Calu3 (cell line): ENCODE measurements around the gene FAM53A. TPM values are rescaled to one million over a fixed set of nuclear protein-coding genes. Genes with fewer than 3 reads are reported as not detected.

Experiments
- BruUV-seq: library from RNA; stranded (reverse); fragments of 400-500 nt; replicated peaks from 2 replicates; lab custom pipeline; 2021; lab: Mats Ljungman, UMichigan
- CTCF ChIA-PET: fragments of 300-600 bp; sonication (Branson Sonifier 250); formaldehyde crosslinking; loops from one replicate; lab custom pipeline; 2022; ENCODE audit warnings: antibody characterized with exemption; lab: Charles Lee
- DNase-seq: peaks from one replicate; pipeline ENCODE4 v3.0.0; 2022
- H3K27ac Mint-ChIP-seq: one replicate; pipeline ENCODE4 v1.8.0; 2022; ENCODE audit warnings: mixed read lengths; ENCODE audit not compliant: unreplicated experiment
- H3K27me3 Mint-ChIP-seq: one replicate; pipeline ENCODE4 v1.8.0; 2022; ENCODE audit warnings: mixed read lengths; ENCODE audit not compliant: unreplicated experiment
- H3K36me3 Mint-ChIP-seq: one replicate; pipeline ENCODE4 v1.8.0; 2022; ENCODE audit warnings: mild to moderate bottlenecking, moderate library complexity, mixed read lengths; ENCODE audit not compliant: insufficient read depth, unreplicated experiment
- H3K4me1 Mint-ChIP-seq: one replicate; pipeline ENCODE4 v1.8.0; 2022; ENCODE audit warnings: mild to moderate bottlenecking, low read depth, mixed read lengths; ENCODE audit not compliant: unreplicated experiment
- H3K4me3 Mint-ChIP-seq: one replicate; pipeline ENCODE4 v1.8.0; 2022; ENCODE audit warnings: mild to moderate bottlenecking, low read depth, moderate library complexity, mixed read lengths; ENCODE audit not compliant: unreplicated experiment
- H3K9me3 Mint-ChIP-seq: one replicate; pipeline ENCODE4 v1.8.0; 2022; ENCODE audit warnings: low read depth, mixed read lengths; ENCODE audit not compliant: unreplicated experiment
- intact Hi-C: fragments of 100-400 bp; cut with micrococcal nuclease; formaldehyde crosslinking; loops from one replicate; pipeline ENCODE4 v1.10.0; 2022; ENCODE audit not compliant: unreplicated experiment
- total RNA-seq: library from RNA; stranded (reverse); gene quantifications from 2 replicates; pipeline ENCODE4 v1.2.3, GENCODE V29; 2022
- TF ChIP-seq, protein P1 (sequence below): fragments of 200-600 bp; IDR thresholded peaks from one replicate; pipeline ENCODE4 v1.8.0; 2022; ENCODE audit warnings: antibody characterized with exemption; ENCODE audit not compliant: unreplicated experiment

Gene FAM53A
- total RNA-seq, 1 experiment from 2014 or later, result 7.3 TPM

- intact Hi-C loops, result no loop called here
- no peaks in the 10 kb centered on the region for H3K27me3 Mint-ChIP-seq
- no peak overlapping the region for H3K27ac Mint-ChIP-seq
- TF ChIP-seq, protein P1, sequence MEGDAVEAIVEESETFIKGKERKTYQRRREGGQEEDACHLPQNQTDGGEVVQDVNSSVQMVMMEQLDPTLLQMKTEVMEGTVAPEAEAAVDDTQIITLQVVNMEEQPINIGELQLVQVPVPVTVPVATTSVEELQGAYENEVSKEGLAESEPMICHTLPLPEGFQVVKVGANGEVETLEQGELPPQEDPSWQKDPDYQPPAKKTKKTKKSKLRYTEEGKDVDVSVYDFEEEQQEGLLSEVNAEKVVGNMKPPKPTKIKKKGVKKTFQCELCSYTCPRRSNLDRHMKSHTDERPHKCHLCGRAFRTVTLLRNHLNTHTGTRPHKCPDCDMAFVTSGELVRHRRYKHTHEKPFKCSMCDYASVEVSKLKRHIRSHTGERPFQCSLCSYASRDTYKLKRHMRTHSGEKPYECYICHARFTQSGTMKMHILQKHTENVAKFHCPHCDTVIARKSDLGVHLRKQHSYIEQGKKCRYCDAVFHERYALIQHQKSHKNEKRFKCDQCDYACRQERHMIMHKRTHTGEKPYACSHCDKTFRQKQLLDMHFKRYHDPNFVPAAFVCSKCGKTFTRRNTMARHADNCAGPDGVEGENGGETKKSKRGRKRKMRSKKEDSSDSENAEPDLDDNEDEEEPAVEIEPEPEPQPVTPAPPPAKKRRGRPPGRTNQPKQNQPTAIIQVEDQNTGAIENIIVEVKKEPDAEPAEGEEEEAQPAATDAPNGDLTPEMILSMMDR, result no peak
- no peaks in the 10 kb centered on the region for H3K9me3 Mint-ChIP-seq
- peaks cover 2% of the 10 kb centered on the region for H3K36me3 Mint-ChIP-seq
- DNase-seq, result no peak
- CTCF ChIA-PET, result no interaction called here
- H3K4me1 Mint-ChIP-seq, result no peaks in the 10 kb centered on the region
- H3K4me3 Mint-ChIP-seq, result no peak overlapping the region
- no TSS peak for BruUV-seq
Measured at GRCh38 chr4:1646690-1647089, 37.4 kb downstream of the FAM53A start.

DNA sequence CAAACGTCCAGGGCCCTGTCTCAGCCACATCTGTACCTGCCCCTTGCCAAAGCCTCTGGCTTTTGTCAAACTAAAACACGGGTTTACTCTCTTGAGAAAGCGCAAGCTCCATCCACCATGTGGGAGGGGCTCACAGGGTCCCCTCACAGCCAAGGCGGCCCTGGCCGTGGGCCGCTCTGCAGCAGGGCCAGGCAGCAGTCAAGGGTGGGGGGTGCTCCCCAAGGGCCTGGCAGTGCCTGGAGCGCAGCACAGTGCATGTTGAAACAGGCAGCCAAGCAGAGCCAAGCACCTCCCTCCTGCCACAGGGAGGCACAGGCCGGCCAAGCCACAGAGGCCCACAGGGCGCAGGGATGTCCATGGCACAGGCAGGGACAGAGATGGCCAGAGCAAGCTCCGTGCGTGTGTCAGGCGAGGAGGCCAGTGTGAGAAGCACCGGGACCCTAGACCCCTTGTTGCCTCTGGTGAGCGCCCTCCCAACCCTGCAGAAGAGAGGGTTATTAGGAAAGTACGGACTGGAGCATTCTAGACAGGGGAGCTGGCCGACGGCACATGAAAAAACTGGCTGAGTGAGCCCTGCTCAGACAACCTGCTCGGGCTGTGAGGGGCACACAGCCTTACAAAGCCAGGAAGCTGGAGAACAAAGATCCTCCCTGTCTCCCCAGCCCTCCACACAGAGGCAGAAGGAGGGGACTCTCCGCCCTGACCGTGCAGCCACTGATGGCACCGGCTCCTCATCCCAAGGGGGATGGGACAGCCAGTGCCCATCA is 39.0 kb downstream of the FAM53A start:
- BruUV-seq, result no TSS peak
- CTCF ChIA-PET, result interaction anchor here (0.6 kb wide), 1 partner anchor 37 kb away, joined by 4 read pairs; no protein-coding TSS in a partner anchor
- DNase-seq, result no peak
- H3K27ac Mint-ChIP-seq, result no peak overlapping the region
- no peaks in the 10 kb centered on the region for H3K27me3 Mint-ChIP-seq
- TF ChIP-seq, protein P1, result no peak
- H3K4me3 Mint-ChIP-seq, result no peak overlapping the region
- H3K9me3 Mint-ChIP-seq, result no peaks in the 10 kb centered on the region
- H3K4me1 Mint-ChIP-seq, result no peaks in the 10 kb centered on the region
- H3K36me3 Mint-ChIP-seq, result peaks cover 4% of the 10 kb centered on the region
- intact Hi-C loops, result no loop called here

DNA sequence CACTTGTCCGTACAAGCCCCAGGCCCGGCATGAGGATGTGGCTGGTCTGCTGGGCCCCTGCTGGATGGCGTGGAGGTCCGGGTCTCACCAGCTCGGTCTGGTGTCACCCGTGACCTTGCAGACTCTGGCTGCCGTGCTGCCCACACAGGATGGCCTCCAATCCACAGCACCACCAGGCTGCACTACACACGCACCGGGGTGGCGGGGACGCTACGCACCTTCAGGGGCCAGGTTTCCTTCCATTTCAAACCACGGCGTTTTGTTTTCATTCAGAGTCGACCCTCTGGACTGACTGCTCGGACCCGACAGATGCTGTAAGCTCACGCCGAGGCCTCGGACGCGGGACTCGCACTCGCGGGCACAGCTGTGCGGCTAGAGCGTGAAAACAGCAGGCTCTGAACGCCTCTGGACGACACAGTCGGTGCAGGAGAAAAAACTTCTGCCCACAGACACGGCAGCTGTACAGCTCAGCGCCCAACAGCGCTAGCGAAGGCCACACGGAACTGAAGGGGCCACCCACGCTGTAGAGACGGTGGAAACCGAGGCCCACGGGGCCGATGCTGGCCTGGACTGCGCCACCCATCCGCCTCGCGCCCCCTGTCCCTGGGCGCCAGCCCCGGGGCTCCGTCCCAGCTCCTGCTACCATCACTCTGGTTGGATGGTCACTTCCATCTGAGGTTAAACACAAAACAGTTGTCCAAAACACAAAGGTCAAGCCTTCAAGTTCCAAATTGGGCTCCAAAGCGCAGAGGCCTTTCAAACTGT is 40.0 kb downstream of the FAM53A start:
- Mint-ChIP-seq H3K27ac (no peak overlapping the region), H3K4me3 (no peak overlapping the region)

DNA sequence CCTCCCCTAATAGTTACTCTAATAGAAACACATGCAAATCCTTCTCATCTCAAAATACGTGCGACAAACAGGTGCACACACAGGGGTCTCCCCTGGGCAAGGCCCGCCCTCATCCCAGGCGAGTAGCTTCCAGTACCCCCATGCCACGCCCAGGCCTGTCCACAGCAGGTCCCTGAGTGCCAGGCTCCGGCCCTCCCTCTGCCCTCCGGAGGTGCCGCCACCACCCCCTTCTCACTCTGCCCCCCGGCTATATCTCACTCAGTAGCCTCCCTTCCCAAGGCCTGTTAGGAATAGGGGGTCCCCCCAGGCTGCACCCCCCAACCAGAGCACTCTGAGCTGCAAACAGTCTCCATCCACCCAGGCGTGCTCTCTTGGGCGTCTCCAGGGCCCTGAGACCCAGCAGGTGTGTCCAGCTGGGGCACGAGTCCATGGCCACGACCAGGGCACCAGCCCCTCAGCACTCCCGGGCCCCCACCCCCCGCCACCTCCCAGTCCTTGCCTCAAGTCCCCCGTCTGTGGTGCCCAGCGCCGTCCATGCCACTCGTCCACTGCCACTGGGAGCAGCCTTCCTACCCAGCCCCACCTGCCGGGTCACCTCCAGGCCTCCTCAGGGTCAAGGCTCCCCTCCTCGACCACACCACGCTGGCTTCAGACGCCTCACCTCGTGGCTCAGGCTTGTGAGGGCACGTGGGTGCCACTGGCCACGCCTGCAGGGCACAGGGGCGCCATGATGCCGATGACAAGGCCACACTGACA is 41.7 kb downstream of the FAM53A start:
- peaks cover 4% of the 10 kb centered on the region for H3K36me3 Mint-ChIP-seq
- no peaks in the 10 kb centered on the region for H3K27me3 Mint-ChIP-seq
- DNase-seq, result no peak
- no TSS peak for BruUV-seq
- no peak overlapping the region for H3K4me3 Mint-ChIP-seq
- intact Hi-C loops, result no loop called here
- CTCF ChIA-PET, result interaction anchor here (0.5 kb wide), 1 partner anchor 21 kb away, joined by 4 read pairs; no protein-coding TSS in a partner anchor
- H3K4me1 Mint-ChIP-seq, result no peaks in the 10 kb centered on the region
- H3K9me3 Mint-ChIP-seq, result no peaks in the 10 kb centered on the region
- TF ChIP-seq, protein P1, result no peak
- H3K27ac Mint-ChIP-seq, result no peak overlapping the region

More for the DNA sequence above, 40.0 kb downstream of the FAM53A start:
- CTCF ChIA-PET, result interaction anchor here (0.6 to 0.7 kb wide), 2 partner anchors 38 to 59 kb away, joined by 4 to 5 read pairs; no protein-coding TSS in a partner anchor
- TF ChIP-seq, protein P1, result no peak
- no peak for DNase-seq
- BruUV-seq, result no TSS peak
- Mint-ChIP-seq H3K9me3 (no peaks in the 10 kb centered on the region), H3K36me3 (peaks cover 4% of the 10 kb centered on the region), H3K4me1 (no peaks in the 10 kb centered on the region), H3K27me3 (no peaks in the 10 kb centered on the region)
- intact Hi-C loops, result no loop called here
